BE2C (cell line): ENCODE results near the gene HCST.
A peak's percentile ranks its signal among the peaks of the same experiment; 100 is the strongest.

Source experiments
- DNase-seq: peaks from one replicate; pipeline ENCODE4 v3.0.0-alpha.2; 2020
- H3K27me3 ChIP-seq: fragments of 250-450 bp; sonication (Bioruptor Pico); 2 replicates; pipeline ENCODE4 v1.5.1; 2020; ENCODE audit warnings: mild to moderate bottlenecking
- H3K36me3 ChIP-seq: fragments of 250-450 bp; sonication (Bioruptor Pico); 2 replicates; pipeline ENCODE4 v1.5.1; 2020; ENCODE audit warnings: mild to moderate bottlenecking
- H3K4me1 ChIP-seq: fragments of 250-450 bp; sonication (Bioruptor Pico); 2 replicates; pipeline ENCODE4 v1.5.1; 2020
- H3K4me3 ChIP-seq: 2 replicates; pipeline ENCODE4 v1.5.1; 2011; ENCODE audit warnings: low read depth, low read length
- H3K9me3 ChIP-seq: fragments of 250-450 bp; sonication (Bioruptor Pico); 2 replicates; pipeline ENCODE4 v1.5.1; 2020
- CTCF ChIP-seq: IDR thresholded peaks from 2 replicates; pipeline ENCODE4 v1.5.1; 2012; ENCODE audit warnings: mild to moderate bottlenecking, low read depth, low read length

The HCST gene

GRCh38 chr19:35936738-35937268, 34.5 kb downstream of the HCST start:
- Histone ChIP-seq H3K9me3 (no peaks in the 10 kb centered on the region), H3K4me3 (peak overlapping the region; percentile 56), H3K36me3 (no peaks in the 10 kb centered on the region; the same call in 1 of the 2 replicates), H3K4me1 (no peaks in the 10 kb centered on the region), H3K27me3 (no peaks in the 10 kb centered on the region)
- no peak for TF ChIP-seq CTCF
- no peak for DNase-seq

- TF ChIP-seq CTCF, result no peak
- no peak for DNase-seq
- Histone ChIP-seq H3K27me3 (no peaks in the 10 kb centered on the region), H3K9me3 (no peaks in the 10 kb centered on the region), H3K4me3 (peak overlapping the region; percentile 56), H3K36me3 (no peaks in the 10 kb centered on the region; the same call in 1 of the 2 replicates), H3K4me1 (no peaks in the 10 kb centered on the region)
Observed at GRCh38 chr19:35937345-35938281, 35.3 kb downstream of the HCST start.

GRCh38 chr19:35938282-35939224, 36.2 kb downstream of the HCST start:
- H3K4me3 ChIP-seq, result peak overlapping the region; percentile 56
- no peaks in the 10 kb centered on the region; the same call in 1 of the 2 replicates for H3K36me3 ChIP-seq
- no peak for TF ChIP-seq CTCF

GRCh38 chr19:35939307-35940077, 37.2 kb downstream of the HCST start:
- no peak for DNase-seq

More at GRCh38 chr19:35938282-35939224, 36.2 kb downstream of the HCST start:
- no peak for DNase-seq
- no peaks in the 10 kb centered on the region for H3K27me3 ChIP-seq
- no peaks in the 10 kb centered on the region for H3K4me1 ChIP-seq
- no peaks in the 10 kb centered on the region for H3K9me3 ChIP-seq

More at GRCh38 chr19:35939307-35940077, 37.2 kb downstream of the HCST start:
- Histone ChIP-seq H3K36me3 (no peaks in the 10 kb centered on the region; the same call in 1 of the 2 replicates), H3K9me3 (no peaks in the 10 kb centered on the region), H3K4me3 (no peak overlapping the region), H3K4me1 (no peaks in the 10 kb centered on the region), H3K27me3 (no peaks in the 10 kb centered on the region)
- TF ChIP-seq CTCF, result no peak
